Measurements from ENCODE around the gene KRT3. TPM values are rescaled to one million over a fixed set of nuclear protein-coding genes. Genes with fewer than 3 reads are reported as not detected.

The KRT3 gene
- total RNA-seq, 6 experiments from 2014 or later: not detected

- 60% methylated on average over 4 of the region's 4 CpGs for WGBS (ENCODE audit: insufficient coverage, low coverage, low lambda C conversion rate, missing lambda C conversion rate)
- H3K4me3 ChIP-seq: no peak overlapping the region
- no peaks in the 10 kb centered on the region for H3K27me3 ChIP-seq
- H3K9me3 ChIP-seq: no peaks in the 10 kb centered on the region
- DNase-seq (no peak), ATAC-seq (no peak)
- no peak for TF ChIP-seq POLR2A (IDR thresholded peaks at IDR 0.05)
- TF ChIP-seq, protein P1, sequence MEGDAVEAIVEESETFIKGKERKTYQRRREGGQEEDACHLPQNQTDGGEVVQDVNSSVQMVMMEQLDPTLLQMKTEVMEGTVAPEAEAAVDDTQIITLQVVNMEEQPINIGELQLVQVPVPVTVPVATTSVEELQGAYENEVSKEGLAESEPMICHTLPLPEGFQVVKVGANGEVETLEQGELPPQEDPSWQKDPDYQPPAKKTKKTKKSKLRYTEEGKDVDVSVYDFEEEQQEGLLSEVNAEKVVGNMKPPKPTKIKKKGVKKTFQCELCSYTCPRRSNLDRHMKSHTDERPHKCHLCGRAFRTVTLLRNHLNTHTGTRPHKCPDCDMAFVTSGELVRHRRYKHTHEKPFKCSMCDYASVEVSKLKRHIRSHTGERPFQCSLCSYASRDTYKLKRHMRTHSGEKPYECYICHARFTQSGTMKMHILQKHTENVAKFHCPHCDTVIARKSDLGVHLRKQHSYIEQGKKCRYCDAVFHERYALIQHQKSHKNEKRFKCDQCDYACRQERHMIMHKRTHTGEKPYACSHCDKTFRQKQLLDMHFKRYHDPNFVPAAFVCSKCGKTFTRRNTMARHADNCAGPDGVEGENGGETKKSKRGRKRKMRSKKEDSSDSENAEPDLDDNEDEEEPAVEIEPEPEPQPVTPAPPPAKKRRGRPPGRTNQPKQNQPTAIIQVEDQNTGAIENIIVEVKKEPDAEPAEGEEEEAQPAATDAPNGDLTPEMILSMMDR (IDR thresholded peaks at IDR 0.05): no peak
- H3K36me3 ChIP-seq: no peaks in the 10 kb centered on the region
- H3K4me1 ChIP-seq: no peaks in the 10 kb centered on the region
- intact Hi-C loops (cut with DNase I): no loop called here
- no peak overlapping the region for H3K27ac ChIP-seq
Measured at GRCh38 chr12:52772188-52772587, 23.7 kb downstream of the KRT3 start.

GRCh38 chr12:52771505-52771904 is 24.4 kb downstream of the KRT3 start:
- intact Hi-C loops (cut with DNase I): no loop called here
- WGBS (ENCODE audit: insufficient coverage, low coverage, low lambda C conversion rate, missing lambda C conversion rate): 69% methylated on average over 4 of the region's 4 CpGs

GRCh38 chr12:52771088-52771487 is 24.8 kb downstream of the KRT3 start:
- Histone ChIP-seq H3K4me1 (no peaks in the 10 kb centered on the region), H3K4me3 (no peak overlapping the region), H3K27ac (no peak overlapping the region), H3K9me3 (no peaks in the 10 kb centered on the region), H3K27me3 (no peaks in the 10 kb centered on the region), H3K36me3 (no peaks in the 10 kb centered on the region)
- no peak for DNase-seq
- WGBS (ENCODE audit: insufficient coverage, low coverage, low lambda C conversion rate, missing lambda C conversion rate): 73% methylated on average over 2 of the region's 6 CpGs
- no peak for TF ChIP-seq POLR2A (IDR thresholded peaks at IDR 0.05)
- TF ChIP-seq, protein P1 (IDR thresholded peaks at IDR 0.05): no peak
- no peak for ATAC-seq
- intact Hi-C loops (cut with DNase I): no loop called here

More at GRCh38 chr12:52771505-52771904, 24.4 kb downstream of the KRT3 start:
- ATAC-seq (no peak), DNase-seq (no peak)
- no peaks in the 10 kb centered on the region for H3K36me3 ChIP-seq
- no peak for TF ChIP-seq POLR2A (IDR thresholded peaks at IDR 0.05)
- TF ChIP-seq, protein P1 (IDR thresholded peaks at IDR 0.05): no peak
- H3K27me3 ChIP-seq: no peaks in the 10 kb centered on the region
- no peak overlapping the region for H3K27ac ChIP-seq
- no peaks in the 10 kb centered on the region for H3K4me1 ChIP-seq
- H3K9me3 ChIP-seq: no peaks in the 10 kb centered on the region
- no peak overlapping the region for H3K4me3 ChIP-seq

- Histone ChIP-seq H3K27ac (no peak overlapping the region), H3K9me3 (no peaks in the 10 kb centered on the region), H3K27me3 (no peaks in the 10 kb centered on the region), H3K4me3 (no peak overlapping the region), H3K36me3 (no peaks in the 10 kb centered on the region), H3K4me1 (no peaks in the 10 kb centered on the region)
- intact Hi-C loops (cut with DNase I): no loop called here
- TF ChIP-seq POLR2A (IDR thresholded peaks at IDR 0.05): no peak
- TF ChIP-seq, protein P1 (IDR thresholded peaks at IDR 0.05): no peak
- no peak for ATAC-seq
- DNase-seq: no peak
Measured at GRCh38 chr12:52769946-52770345, 26.0 kb downstream of the KRT3 start.

DNA sequence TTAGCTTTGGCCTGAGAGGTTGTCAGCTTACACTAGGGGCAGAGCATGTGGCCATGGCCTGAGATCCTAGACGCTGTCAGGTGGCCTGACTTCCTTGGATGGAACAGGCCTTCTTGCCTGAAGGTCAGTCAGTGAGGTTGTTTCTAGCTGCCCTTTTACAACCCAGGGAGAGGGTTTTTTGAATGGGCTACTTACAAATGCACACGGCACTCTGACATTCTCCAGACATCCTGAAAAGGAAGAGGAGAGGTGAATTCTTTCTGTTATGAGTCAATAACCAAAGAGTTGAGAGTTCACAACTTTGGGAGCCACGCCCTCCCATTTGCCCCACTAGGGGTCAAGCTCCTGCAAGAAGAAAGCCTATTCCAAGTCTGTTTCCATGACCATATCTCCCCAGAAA is 26.6 kb downstream of the KRT3 start:
- 25% methylated on average over 1 of the region's 3 CpGs for WGBS (ENCODE audit: insufficient coverage, low coverage, low lambda C conversion rate, missing lambda C conversion rate)
- Histone ChIP-seq H3K4me3 (no peak overlapping the region), H3K4me1 (no peaks in the 10 kb centered on the region), H3K36me3 (no peaks in the 10 kb centered on the region), H3K9me3 (no peaks in the 10 kb centered on the region), H3K27me3 (no peaks in the 10 kb centered on the region), H3K27ac (no peak overlapping the region)
- intact Hi-C loops (cut with DNase I): no loop called here
- no peak for DNase-seq
- TF ChIP-seq, protein P1 (IDR thresholded peaks at IDR 0.05): no peak
- no peak for TF ChIP-seq POLR2A (IDR thresholded peaks at IDR 0.05)
- no peak for ATAC-seq
